HG02852 (cell line): ENCODE data around the gene DUSP10.

Experiments used
- ATAC-seq: cut with Tn5 transposase; IDR thresholded peaks from one replicate; pipeline ENCODE4 v1.9.1; 2021; ENCODE audit warnings: mild to moderate bottlenecking, moderate library complexity; ENCODE audit not compliant: unreplicated experiment

DUSP10 gene

DNA sequence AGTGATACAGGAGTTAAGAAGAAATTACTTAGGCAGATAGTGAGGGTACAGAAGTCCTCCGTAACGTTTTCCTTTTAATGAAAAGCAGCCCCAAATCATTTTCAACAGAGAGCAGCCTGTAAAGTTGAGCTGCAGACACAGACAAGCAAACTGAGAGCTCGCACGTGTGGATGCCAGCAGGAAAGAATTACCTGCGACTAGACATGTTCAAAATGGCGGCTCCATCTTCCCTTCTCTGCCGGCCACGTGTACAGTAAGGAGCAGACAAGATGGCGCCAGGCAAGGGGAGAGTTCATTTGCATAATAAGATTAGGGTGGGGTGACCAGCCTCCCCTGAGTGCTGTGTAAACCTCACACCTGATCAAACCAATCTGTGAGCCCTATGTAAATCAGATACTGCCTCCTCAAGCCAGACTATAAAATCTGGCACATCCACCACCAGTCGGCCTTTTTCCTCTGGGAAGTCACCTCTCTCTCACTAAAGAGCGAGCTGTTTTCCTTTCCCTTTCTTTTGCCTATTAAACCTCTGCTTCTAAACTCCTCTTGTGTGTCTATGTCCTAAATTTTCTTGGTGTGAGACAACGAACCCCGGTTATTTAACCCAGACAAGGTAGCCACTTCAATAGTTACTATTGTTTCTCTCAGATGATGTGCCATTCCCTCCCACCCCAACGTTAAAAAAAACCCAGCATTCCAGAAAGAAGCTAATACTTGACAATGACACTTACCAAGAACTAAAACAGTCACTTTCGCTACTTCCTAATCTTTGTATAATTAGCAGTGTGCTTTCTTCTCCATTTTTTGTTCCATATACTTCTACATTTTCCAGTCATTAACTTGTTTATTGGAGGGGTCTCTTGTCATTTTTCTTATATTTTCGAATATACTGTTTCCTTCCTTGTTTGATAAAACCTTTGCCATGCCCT is 27.4 kb downstream of the DUSP10 start:
- ATAC-seq, result no peak

DNA sequence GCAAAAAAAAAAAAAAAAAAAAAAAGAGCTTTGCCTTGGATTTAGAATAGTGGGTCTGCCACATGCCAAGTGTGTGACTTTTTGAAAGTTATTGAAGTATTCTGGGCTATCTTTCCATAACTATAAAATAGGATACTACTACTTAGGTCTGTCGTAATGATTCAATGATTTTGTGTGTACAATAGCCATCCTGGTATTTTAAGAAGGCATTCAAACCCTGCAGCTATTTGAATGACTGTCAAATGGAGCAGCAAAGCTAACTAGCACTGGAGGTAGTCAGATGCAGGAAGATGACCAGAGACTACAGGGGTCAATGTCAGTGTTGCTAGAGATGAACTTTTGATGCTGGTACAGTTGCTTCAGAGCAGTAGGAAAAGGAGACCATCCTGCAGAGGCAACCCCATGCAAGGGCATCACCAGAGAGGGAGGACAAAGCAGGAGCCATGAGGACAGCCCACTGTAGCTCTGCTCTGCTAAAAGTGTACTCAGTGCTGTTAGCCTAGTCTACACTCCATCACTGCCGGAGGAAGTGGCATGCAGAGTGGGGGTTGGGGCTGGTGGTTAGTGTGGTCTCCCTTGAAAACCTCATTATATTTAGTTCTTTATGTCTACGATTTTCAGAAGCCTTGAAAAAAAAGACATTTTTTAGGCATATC is 29.0 kb downstream of the DUSP10 start:
- ATAC-seq, result peak; percentile 53

DNA sequence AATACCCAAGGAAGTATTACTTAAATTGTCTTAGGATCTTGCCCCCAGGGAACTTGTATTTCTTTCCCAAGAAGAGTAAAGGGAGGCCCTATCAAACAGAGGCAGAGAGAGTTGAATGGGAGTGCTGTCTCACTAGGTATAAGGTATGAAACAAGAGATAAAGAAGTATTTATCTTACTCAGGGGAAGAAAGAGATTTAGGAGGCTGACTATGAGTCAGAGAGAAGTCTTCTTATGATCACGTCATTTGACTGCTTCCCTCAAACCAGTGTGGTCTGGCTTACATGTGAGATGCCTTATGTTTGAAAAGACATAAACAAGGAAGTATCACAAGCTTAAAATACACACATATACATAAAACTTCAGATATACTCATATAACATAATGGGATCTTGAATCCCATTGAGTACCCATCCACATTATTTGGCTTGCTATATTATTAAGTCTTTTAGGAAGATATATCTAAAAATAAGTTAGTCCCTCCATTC is 29.6 kb downstream of the DUSP10 start:
- peak; percentile 65 for ATAC-seq

DNA sequence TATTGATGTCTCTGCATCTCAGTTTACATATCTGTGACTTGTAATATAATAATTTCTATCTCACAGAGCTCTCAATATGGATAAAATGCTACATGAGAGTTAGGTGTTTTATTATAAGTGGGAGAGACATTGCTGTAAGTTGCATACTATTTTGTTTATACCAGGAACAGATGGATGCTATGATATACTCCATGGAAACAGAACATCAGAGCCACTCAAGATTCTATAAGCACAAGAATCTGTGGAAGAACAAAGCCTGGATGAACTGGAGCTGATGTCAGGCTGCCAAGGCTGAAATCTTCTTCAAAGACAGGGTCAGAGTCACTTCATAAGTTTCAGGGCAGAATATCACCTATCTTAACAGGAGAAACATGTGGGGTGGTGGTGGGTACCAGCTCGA is 30.2 kb downstream of the DUSP10 start:
- no peak for ATAC-seq

DNA sequence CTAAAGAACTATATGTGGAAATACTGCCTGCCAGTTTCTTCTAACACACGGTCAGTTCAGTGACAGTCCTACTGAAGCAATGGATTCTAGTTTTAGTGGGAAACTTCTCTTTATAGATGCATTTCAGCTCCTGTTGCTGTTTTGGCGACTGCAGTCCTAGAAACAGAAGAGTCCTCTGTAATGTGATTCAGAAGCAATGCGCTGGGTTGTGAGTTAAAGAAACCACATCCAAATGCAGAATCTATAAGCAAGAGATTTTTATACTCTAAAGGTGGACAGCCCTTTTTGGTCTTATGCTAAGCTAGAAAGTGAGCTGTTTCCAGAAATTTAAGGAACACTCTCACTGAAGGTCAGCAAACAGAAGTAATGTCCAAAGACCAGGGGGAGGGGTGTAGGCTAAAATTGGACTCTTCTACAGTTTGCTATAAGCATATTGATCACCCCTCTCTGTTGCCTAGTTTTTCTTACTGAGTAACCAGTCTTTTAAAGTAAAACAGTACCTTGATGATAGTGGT is 30.8 kb downstream of the DUSP10 start:
- ATAC-seq, result no peak

DNA sequence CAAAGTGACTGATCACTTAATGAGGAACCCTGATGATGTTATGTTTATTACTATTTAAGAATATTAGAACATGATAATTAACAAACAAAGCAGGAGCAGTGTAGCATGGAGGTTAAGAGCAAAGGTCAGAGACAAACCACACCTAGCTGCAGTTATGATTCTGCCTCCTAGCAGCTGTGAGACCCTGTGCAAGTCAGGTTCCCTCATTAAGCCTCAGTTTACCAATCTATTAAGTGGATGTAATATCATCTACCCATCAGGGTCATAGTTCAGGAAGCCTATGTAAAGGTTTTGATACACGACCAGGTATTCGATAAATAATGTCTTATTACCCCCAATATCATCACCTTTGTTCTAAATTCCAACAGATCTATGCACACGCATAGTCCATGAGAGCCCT is 32.0 kb downstream of the DUSP10 start:
- no peak for ATAC-seq

DNA sequence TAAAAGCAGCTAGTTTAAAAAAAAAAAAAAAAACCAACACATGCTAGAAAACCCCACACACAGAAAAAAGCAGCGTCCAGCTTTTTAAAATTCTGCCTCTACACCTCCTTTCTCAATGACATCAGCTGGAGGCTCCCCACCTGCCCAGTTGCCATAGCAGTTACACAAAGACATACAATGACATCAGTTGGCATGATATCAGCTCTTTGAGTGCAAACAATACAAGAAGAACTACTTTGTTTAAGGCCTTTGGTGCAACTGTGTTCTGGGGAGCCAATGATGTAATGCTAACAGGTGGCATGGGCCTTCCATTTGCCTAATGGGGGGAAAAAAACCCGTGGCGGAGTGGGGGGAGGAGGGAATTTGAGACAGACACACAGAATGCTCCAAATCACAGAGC is 32.9 kb downstream of the DUSP10 start:
- ATAC-seq, result no peak

DNA sequence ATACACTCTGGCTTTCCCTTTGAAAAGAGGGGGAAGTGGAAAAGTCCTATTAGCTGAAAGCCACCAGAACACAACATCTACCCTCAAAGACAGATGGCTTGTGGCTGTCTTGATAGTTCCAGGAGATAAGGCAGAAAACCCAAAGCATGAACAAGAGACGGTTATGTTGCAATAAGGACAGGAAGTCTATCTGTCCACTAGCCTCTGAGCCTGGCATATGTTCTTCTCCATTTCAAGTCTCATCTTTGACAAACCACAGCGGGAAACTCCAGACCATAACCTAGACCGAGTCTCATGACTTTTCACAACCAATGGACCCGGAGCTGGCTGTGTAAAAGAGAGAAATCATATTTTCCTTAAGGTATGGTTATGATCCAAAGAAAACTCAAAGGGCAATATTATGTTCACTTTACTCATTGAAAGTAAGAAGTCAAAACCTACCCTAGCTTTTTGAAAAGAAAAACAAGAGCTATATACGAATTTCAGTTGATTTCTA is 33.8 kb downstream of the DUSP10 start:
- ATAC-seq, result peak; percentile 75

DNA sequence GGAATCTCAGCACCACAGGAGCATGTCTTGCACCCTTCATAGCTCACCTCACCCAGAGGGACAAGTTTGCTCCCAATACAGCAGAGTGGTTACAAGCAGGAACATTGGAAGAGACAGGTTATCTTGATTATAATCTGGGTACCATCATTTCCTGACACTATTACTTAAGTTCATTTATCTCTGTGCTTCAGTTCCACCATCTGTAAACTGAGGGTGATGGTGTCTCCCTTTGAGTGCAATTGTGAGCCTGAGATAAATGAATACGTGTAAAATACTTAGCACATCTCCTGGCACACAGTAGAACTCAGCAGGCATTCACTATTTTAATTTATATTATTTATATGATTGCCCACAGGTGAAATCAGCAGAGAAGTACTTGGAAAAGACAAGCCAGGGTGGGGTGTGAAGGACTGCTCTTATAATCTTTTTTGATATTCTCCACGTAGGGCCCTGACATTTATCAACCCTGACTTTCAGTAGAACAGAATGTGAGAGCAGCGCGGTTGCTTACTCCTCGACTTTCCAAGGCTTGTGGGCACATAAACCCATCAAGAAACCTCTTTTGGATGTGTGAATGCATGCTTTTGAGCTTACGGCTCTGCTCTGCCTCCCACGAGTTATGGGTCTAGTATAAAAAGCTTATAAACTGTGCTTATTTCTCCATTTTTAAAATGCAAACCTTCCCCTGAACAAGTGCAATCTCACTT is 34.9 kb downstream of the DUSP10 start:
- no peak for ATAC-seq

DNA sequence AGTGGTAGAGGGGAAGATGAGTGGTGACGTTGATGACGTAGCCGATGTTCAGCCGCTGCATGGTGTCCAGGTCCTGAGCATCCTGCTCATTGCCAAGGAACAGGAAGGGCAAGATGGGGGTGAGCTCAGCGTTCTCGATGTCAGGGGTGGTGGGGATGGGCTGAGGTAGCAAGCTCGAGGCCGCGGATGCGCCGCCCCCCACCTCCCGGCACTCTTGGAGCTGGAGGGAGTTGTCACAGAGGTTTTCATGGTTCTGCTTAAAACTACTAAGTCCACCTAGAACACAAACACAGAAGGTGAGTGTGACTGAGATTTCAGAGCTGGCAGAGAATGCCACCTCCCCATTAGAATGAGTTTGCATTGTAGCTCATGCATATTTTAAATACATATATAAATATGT is 35.7 kb downstream of the DUSP10 start:
- no peak for ATAC-seq

DNA sequence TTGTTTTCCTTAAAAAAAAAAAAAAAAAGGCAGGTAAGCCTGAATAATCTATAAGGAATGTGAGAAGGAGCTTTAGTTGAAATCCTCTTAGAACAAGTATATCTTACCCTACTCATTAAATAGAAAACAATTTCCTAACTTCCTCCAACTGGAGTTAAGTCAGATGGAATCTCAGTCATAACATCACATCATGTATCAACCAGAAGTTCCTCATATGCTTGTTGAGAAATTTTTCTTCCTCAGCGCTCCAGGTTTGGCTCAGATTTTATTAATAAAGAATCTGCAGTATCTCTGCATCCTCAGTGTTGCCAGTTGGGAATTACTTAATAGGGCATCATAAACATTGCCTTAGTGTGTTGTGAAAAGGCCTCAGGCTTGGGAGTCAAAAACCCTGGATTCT is 37.6 kb downstream of the DUSP10 start:
- ATAC-seq, result no peak

DNA sequence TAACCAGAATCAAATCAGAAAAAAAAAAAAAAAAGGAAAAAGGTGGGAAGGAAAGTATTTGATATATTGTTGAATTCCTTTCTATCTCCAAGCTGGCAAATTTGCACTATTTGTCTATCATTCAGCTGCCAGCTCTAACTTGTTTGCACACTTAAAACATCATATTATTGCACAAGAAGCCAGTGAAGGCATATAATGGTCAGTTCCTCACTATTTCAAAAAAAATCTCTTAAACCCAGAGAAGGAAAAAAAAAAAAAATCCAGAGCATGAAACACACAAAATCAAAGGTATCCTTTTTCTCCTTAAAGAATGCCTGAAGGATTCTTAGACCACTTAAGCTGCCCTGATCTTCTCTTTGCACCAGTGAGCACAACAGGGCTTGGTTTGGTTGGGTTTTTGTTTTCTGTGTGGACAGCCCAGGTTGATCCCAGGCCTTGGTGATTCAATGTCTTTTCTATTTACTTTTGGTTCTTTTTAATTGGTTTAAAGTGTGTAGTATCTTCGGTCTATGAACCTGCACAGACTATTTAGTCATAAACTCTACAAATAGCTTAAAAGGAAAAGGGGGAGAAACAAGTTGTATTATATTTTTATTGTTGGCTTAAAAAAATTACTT is 40.2 kb downstream of the DUSP10 start:
- ATAC-seq, result no peak

DNA sequence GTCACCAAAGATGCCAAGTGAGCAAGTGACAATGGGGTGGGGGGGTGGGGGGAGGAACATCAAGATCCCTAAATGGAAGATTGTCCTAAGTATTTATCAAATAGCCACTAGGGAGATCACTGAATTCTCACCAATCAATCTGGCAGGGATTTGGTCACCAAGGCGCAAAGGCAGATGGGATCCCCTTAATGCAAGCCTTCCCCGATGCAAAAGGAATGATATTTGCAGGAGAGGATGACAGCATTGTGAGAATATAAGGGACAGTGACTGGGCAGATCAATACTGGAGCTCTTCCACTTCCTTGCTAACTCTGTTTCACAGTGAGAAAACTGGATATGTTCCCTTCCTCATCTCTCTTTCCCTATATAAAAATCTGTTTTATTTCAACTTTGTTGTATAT is 40.9 kb downstream of the DUSP10 start:
- ATAC-seq, result no peak

DNA sequence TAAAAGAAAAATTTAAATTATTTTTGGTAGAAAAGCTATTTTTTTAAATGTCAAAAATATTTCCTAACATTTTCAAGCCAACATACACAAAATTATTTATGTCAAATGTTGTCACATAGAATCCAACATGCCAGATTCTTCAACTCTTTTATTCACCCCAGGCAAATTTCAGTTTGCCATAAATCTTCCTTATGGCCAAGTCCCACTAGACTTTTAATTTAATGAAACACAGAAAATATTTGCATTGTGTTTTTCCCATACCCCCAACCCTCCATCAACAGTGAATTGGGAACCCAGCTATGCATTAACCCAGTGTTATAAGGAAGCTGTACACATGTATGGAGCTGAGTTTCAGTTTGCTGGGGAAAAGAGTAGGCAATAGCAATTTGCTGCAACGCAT is 41.4 kb downstream of the DUSP10 start:
- ATAC-seq, result no peak

DNA sequence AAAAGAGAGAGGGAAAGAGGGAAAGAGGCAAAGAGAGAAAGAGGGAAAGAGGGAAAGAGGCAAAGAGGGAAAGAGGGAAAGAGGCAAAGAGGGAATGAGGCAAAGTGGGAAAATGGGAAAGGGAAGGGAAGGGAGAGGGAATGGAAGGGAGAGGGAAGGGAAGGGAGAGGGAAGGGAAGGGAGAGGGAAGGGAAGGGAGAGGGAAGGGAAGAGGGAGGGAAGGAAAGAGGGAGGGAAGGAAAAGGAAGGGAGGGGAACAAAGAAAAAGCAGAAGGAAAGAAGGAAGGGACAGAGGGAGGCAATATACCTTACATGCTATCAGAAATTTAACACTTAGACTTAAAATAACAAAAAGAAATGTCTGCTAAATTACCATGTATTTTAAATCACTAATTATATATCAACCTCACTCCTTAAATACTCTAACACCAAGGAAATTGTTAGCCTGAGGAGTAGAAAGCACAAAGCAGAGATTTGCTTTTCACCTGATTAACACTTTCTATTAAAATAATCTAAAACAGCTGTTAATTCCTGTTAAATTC is 41.8 kb downstream of the DUSP10 start:
- ATAC-seq, result no peak

DNA sequence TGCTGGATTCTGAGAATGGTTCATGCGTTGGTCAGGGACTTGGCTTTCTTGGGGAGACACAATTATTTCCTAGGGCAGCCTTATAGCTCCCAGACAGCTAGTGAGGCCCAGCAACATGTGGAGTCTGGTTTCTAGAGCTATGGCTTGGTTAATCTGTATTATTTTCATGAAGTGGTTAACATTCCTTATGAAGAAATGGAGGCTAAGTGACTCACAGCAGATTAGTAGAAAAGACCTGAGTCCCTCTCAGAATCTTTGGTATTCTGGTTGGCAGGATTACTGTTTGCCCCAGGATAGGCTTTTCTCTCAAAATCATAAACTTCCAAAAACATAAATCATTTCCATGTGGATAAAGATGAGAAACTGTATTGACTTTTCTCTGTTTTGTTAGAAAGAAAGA is 42.3 kb downstream of the DUSP10 start:
- no peak for ATAC-seq

DNA sequence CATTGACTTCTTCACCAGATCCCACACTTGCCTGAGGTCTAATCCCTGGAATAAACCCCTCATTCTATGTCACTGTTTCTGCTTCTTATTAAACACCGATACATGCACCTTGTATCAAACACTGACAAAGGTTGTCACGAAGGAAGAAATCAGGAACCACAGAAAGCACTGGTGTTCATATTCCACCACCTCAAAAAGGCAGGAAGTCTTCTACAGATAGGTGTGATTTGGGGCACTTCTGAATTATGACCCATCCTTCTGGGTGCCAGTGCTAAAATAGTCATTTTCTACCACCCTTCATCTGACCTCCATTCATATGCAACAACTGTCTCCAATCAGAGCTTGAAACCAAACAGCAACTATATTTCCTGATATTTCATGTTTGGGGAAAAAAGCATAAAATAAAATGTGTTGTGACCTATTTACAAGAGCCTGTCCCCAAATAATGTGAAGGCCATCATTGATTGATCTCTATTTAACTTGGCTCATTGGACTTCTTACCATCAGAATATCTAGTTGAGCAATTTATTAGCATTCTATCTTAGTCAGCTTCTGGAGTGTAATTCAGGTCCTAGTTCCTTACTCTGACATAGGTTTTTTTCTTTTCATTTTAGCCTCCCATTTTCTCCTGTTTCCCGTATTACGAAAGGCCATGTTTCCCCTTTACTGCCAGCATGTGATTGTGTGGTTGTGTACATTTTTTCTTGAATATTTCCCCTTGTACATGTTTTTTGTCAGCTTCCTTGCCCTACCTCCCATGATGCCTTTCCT is 43.1 kb downstream of the DUSP10 start:
- no peak for ATAC-seq

DNA sequence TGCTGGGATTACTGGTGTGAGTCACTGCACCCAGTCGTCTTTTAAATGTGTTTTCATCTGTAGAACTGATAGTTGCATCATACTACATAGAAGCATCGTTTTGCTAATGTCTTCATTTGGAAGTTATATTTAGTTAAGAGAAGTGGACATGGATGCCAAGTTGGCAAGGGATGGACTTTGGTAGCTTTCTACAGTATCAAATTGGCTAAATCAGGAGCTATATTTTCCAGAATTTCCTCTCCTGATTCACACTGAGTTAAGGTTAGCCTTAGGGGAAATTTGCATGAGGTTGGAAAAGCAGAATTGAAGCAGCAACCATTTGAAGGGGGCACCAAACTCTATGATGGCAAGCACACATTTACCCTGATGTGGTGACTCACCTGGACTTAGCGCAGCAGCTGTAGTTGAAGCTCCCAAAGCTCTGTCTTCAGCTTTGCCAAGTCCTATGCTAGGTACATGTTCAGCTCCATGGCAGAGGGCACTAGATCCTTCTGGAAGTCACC is 43.9 kb downstream of the DUSP10 start:
- ATAC-seq, result no peak

DNA sequence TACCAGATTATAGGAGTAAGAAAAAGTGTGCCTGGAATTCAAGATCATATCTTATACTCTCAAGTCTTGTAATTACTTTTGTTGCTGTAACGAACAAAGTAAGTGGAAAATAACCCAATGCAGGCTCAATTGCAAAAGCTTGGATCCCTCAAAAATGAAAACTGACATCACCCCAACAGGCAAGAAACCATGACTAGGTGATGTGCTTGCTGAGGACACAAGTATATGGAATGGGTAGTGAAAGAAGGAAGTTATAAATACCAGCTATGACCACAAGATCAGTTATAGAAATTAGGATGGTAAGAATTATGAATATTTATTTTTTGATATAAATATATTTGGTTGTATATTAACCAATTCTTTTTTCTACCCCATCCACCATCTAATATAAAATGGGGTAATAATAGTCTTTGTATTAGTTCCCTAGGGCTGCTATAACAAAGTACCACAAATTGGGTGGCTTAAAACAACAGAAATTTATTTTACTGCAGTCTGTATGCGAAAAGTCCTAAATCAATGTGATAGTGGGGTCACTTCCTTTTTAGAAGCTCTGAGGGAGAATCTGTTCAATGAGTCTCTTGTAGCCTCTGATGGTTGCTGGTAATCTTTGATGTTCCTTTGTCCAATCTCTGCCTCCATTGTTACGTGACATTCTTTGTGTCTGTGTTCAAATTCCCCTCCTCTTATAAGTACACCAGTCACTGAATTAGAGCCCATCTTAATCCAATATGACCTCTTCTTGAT is 45.0 kb downstream of the DUSP10 start:
- ATAC-seq, result no peak
